GM19193 (cell line): ENCODE data around the gene CCND2.

Experiments
- POLR2A ChIP-seq: IDR thresholded peaks from 4 replicates; pipeline ENCODE4 v1.6.1; 2011; ENCODE audit not compliant: insufficient read depth, insufficient read length; ENCODE audit errors: extremely low read depth

The CCND2 gene

DNA sequence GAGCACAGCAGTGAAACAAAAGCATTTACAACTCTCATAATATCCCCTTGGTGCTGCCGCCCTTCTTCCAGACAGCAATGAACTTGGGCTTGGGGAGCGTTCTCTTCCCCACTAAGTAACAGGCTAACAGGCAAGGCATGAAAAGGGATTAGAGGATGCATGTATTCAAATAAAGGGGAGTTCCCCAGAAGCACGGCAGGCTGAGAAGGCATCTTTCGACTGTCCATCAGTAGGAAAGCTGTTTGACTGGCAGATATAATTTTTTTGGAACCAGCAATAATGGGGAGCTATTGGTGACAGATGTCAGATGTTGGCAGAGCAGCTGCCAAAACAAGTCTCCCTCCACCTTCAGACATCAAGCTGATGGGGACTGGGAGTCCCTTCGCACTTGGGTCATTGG, 38.2 kb downstream of the CCND2 start:
- no peak for TF ChIP-seq POLR2A

DNA sequence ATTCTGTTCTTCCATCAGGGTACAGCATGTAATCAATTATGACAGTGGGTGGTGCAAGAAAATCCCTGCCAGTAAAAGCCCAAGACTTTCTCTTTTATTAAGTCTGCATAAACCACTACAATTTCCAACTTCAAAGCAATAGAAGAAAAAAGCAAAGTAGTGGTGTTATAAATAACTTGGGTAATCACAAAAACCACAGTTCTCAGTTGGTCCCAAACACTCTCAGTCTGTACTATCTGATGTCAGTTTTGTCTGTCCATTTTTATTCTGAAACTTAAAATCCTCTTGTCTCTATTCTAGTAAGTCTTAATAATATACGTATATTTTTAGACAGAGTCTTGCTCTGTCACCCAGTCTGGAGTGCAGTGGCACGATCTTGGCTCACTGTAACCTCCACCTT, 38.7 kb downstream of the CCND2 start:
- TF ChIP-seq POLR2A: no peak

DNA sequence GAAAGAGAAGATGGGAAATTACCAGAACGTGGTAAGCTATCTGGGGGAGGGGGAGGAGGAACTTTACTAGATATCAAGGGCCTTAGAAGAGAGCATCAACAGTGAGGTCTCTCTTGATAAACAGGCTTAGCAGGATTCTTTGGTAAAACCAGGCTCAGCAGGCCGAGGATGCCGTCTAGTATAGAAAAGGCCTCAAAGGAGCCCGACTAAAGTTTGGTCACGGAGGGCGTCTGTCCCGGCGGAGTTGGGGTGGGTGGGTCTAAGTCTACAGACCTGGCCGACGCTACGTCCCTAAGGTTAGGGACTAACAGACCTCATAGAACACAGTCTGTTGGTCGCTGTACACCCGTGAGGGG, 46.9 kb downstream of the CCND2 start:
- TF ChIP-seq POLR2A: no peak

DNA sequence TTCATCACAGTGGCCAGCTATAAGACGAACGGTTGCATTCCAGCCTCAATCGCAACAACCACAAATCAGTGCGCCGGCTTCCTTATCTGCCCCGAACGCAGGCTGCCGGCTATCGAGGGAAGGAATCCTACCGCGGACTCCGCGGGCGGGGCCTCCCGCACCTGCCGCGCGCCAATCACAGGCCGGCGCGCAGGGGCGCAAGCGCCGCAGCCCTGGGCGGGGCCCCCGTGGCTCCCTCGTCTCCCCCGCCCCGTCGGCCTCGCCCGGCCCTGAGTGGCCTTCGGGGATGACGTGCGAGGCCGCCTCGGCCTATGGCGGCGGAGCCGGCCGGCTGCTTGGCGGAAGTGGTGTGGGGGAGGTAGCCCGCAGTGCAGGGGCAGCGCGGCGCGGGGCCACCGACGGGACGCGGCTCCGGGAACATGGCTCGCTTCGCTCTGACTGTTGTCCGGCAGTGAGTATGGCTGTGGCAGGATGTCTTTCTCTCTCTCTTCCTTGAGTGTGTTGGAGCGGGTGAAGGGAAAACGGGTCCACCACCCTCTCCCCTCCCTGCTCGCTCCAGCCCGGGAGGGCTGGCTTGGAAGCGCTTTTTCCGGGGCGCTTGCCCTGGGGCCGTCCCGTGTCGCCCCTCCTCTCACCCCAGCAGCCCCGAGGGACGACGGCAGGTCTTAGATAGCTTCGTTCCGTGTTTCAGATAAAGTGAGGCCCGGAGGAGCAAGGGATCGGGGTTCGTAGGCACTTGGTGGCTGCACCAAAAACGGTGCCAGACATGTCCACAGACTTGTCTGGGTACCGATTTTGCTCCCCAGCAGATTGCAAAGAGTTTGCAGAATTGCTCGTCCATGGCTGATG, 47.5 kb downstream of the CCND2 start, which contains the start of gene TIGAR:
TIGAR (plus strand) TSS at position 361 of the 849 bp plus-strand sequence; CDS start at position 420, 59 bp downstream.
- TF ChIP-seq POLR2A: peak; percentile 98

DNA sequence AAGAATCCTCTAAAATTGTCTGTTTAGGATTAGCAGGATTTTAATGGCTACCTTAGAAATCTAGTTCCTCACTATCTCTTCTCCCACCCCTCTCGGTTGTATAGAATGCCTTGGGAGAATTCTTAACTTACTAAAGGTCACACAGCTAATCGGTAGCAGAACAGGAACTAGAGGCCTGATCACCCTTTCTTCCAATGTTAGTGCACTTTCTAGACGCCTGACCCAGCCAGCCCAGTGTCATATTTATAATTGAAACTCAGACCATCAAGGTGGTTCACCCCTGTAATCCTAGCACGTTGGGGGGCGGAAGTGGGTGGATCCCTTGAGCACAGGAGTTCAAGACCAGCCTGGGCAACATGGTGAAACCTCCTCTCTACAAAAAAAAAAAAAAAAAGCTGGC, 49.2 kb downstream of the CCND2 start:
- TF ChIP-seq POLR2A: no peak
